OCI-LY3 (cell line): ENCODE measurements around the gene PRKAA1.

ENCODE experiments used
- H2AFZ ChIP-seq: fragments of 200-600, 300-600 bp; shearing (Covaris generic); 2 replicates; pipeline ENCODE4 v1.6.0; 2014; ENCODE audit warnings: antibody characterized with exemption, low read depth, low read length
- H3K27ac ChIP-seq: fragments of 200-600, 300-600 bp; sonication (generic); 2 replicates; pipeline ENCODE4 v1.5.1; 2014; ENCODE audit warnings: mild to moderate bottlenecking, low read length, moderate library complexity, mixed read lengths
- H3K27me3 ChIP-seq: fragments of 200-600, 300-600 bp; sonication (generic); 2 replicates; pipeline ENCODE4 v1.6.1; 2014; ENCODE audit warnings: low read depth, low read length, mixed read lengths
- H3K36me3 ChIP-seq: fragments of 200-600, 300-600 bp; sonication (generic); replicated peaks from 2 replicates; pipeline ENCODE3; 2014; ENCODE audit warnings: low read depth, low read length, mixed read lengths
- H3K4me1 ChIP-seq: fragments of 300-600, 200-600 bp; sonication (generic); 2 replicates; pipeline ENCODE4 v1.6.1; 2014; ENCODE audit warnings: low read length, mixed read lengths
- H3K4me2 ChIP-seq: fragments of 200-600, 300-600 bp; sonication (generic); 2 replicates; pipeline ENCODE4 v1.6.1; 2014; ENCODE audit warnings: low read length, mixed read lengths
- H3K4me3 ChIP-seq: fragments of 300-600, 200-600 bp; sonication (generic); 2 replicates; pipeline ENCODE4 v1.5.1; 2014; ENCODE audit warnings: antibody characterized with exemption, mild to moderate bottlenecking, low read length, moderate library complexity
- H3K79me2 ChIP-seq: fragments of 300-600, 200-600 bp; shearing (Covaris generic); 2 replicates; pipeline ENCODE4 v1.6.1; 2014; ENCODE audit warnings: mild to moderate bottlenecking, low read length, mixed read lengths
- H3K9ac ChIP-seq: fragments of 300-600, 200-600 bp; shearing (Covaris generic); 2 replicates; pipeline ENCODE4 v1.6.0; 2014; ENCODE audit warnings: mild to moderate bottlenecking, low read length, moderate library complexity
- H3K9me3 ChIP-seq: fragments of 200-600, 300-600 bp; shearing (Covaris generic); 2 replicates; pipeline ENCODE4 v1.6.1; 2014; ENCODE audit warnings: low read length, mixed read lengths; ENCODE audit not compliant: insufficient read depth
- H4K20me1 ChIP-seq: fragments of 200-600, 300-600 bp; sonication (generic); 2 replicates; pipeline ENCODE4 v1.6.1; 2016; ENCODE audit warnings: low read length, mixed read lengths; ENCODE audit not compliant: insufficient read depth
- EZH2phosphoT487 ChIP-seq: fragments of 200-600 bp; shearing (Covaris generic); IDR thresholded peaks from 2 replicates; pipeline ENCODE4 v1.6.1; 2018; ENCODE audit warnings: antibody characterized with exemption, mixed run types, low read depth
- TF ChIP-seq, protein P1 (sequence below): fragments of 200-600, 300-600 bp; sonication (generic); IDR thresholded peaks from 2 replicates; pipeline ENCODE4 v1.5.1; 2014; ENCODE audit warnings: antibody characterized with exemption, low read length, low read depth

The PRKAA1 gene

GRCh38 chr5:40842351-40842750, 44.2 kb upstream of the PRKAA1 start:
- no peak for TF ChIP-seq EZH2phosphoT487
- TF ChIP-seq, protein P1, sequence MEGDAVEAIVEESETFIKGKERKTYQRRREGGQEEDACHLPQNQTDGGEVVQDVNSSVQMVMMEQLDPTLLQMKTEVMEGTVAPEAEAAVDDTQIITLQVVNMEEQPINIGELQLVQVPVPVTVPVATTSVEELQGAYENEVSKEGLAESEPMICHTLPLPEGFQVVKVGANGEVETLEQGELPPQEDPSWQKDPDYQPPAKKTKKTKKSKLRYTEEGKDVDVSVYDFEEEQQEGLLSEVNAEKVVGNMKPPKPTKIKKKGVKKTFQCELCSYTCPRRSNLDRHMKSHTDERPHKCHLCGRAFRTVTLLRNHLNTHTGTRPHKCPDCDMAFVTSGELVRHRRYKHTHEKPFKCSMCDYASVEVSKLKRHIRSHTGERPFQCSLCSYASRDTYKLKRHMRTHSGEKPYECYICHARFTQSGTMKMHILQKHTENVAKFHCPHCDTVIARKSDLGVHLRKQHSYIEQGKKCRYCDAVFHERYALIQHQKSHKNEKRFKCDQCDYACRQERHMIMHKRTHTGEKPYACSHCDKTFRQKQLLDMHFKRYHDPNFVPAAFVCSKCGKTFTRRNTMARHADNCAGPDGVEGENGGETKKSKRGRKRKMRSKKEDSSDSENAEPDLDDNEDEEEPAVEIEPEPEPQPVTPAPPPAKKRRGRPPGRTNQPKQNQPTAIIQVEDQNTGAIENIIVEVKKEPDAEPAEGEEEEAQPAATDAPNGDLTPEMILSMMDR = no peak
- Histone ChIP-seq H3K27ac (no peak overlapping the region), H2AFZ (no peak overlapping the region)

GRCh38 chr5:40841068-40841805, 43.1 kb upstream of the PRKAA1 start, which contains the start of gene CARD6:
Gene CARD6 (plus strand): TSS chr5:40841367. CDS start chr5:40841383, 16 bp downstream.
- Histone ChIP-seq H3K36me3 (no peaks in the 10 kb centered on the region), H3K4me1 (peaks cover 9% of the 10 kb centered on the region; the same call in 1 of the 2 replicates), H3K9me3 (no peaks in the 10 kb centered on the region), H2AFZ (peak within 1 kb of the TSS; percentile 99), H3K4me3 (peak within 1 kb of the TSS; percentile 78), H3K79me2 (no peaks in the 10 kb centered on the region), H4K20me1 (no peaks in the 10 kb centered on the region), H3K9ac (peak within 1 kb of the TSS; percentile 68), H3K4me2 (peak within 1 kb of the TSS; percentile 80), H3K27ac (no peak within 1 kb of the TSS; the same call in 1 of the 2 replicates), H3K27me3 (no peaks in the 10 kb centered on the region)
- TF ChIP-seq, protein P1 = peak; percentile 24; the same call in 1 of the 2 replicates
- no peak for TF ChIP-seq EZH2phosphoT487

More at GRCh38 chr5:40842351-40842750, 44.2 kb upstream of the PRKAA1 start:
- H4K20me1 ChIP-seq = no peaks in the 10 kb centered on the region
- no peak overlapping the region for H3K9ac ChIP-seq
- no peak overlapping the region for H3K4me3 ChIP-seq
- H3K4me2 ChIP-seq = peak overlapping the region; percentile 80
- no peaks in the 10 kb centered on the region for H3K36me3 ChIP-seq
- H3K27me3 ChIP-seq = no peaks in the 10 kb centered on the region
- peaks cover 9% of the 10 kb centered on the region; the same call in 1 of the 2 replicates for H3K4me1 ChIP-seq
- no peaks in the 10 kb centered on the region for H3K9me3 ChIP-seq
- no peaks in the 10 kb centered on the region for H3K79me2 ChIP-seq

- Histone ChIP-seq H2AFZ (no peak overlapping the region), H3K4me3 (no peak overlapping the region), H3K4me1 (peaks cover 17% of the 10 kb centered on the region), H4K20me1 (peaks cover 12% of the 10 kb centered on the region), H3K27ac (no peak overlapping the region), H3K9me3 (no peaks in the 10 kb centered on the region), H3K4me2 (no peak overlapping the region), H3K9ac (no peak overlapping the region), H3K79me2 (peaks cover 26% of the 10 kb centered on the region), H3K27me3 (no peaks in the 10 kb centered on the region), H3K36me3 (peaks cover 18% of the 10 kb centered on the region)
- TF ChIP-seq EZH2phosphoT487 = no peak
- TF ChIP-seq, protein P1 = no peak
These were observed 39.9 kb upstream of the PRKAA1 start for GRCh38 chr5:40838086-40838485.
